Measurements from ENCODE around the gene NDN.
"Not testable (repeated sequence)": the region's sequence is repeated elsewhere in the genome, so short reads cannot be mapped to it uniquely, and the experiment has no call there.

NDN gene

GRCh38 chr15:23687143-23687470 is at the start of gene NDN:
Gene NDN (minus strand): TSS chr15:23687305. CDS start chr15:23687217, 88 bp downstream.
- no peak for DNase-seq

DNA sequence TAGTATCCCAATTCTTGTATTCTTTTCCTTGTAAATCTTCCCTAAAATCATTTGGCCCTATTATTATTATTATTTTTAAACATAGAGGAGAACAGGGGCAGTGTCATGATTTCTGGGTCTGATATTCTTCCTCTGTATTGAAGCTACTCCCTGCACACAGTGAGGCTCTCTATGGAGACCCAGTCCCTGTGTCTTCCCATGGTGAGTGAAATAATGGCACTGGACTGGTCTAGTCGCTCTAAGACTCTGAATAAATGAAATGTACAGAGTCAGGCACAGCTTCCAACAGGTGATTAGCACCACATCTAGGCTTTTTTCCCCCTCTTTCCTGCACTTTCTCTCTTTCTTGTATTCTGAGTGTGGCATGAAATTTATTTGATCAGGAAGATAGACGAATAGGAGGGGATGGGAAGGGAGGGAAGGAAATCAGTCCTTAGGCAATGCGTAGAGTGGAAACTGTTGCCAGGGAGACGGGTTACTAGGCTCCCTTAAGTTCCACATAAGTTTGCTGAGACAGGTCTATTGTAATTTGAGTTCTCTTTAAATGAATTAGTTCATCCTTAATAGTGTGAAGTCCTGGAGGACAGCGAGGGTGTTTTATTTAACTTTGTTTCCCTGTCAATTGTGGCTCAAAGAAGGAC is 49.0 kb upstream of the NDN start:
- no peak for DNase-seq

- no peak for DNase-seq
These were observed 47.8 kb upstream of the NDN start for GRCh38 chr15:23734862-23735261.

DNA sequence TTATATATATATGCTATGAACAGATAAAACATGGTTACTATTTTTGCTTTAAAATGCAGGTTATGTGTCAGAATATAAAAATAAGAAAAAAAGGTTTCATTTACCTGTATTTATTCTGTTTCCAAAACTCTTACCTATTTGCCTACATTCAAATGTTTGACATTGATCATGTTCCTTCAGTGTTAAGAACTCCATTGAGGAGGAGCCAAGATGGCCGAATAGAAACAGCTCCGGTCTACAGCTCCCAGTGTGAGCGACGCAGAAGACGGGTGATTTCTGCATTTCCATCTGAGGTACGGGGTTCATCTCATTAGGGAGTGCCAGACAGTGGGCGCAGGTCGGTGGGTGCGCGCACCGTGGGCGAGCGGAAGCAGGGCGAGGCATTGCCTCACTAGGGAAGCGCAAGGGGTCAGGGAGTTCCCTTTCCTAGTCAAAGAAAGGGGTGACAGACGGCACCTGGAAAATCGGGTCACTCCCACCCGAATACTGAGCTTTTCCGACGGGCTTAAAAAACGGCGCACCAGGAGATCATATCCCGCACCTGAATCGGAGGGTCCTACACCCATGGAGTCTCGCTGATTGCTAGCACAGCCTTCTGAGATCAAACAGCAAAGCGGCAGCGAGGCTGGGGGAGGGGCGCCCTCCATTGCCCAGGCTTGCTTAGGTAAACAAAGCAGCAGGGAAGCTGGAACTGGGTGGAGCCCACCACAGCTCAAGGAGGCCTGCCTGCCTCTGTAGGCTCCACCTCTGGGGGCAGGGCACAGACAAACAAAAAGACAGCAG is 27.0 kb upstream of the NDN start:
- DNase-seq, result not testable (repeated sequence)

DNA sequence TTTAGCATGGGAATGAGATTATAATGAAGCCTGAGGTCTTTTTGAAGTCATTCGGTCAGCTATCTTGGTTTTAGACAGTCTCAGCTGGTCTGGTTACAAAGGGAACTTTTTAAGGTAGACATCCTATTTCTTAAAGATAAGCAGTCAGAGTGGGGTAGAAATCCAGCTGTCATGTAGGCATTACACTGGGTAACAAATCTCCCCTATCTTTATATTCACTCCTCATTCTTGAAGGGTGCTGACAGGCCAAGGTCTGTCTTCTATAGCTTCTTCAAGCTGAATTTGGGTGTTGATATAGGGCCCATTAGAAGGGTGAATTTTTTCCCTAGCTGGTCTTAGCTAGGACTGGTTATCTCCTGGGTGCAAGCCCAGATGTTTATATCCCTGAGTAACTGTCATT is 21.2 kb upstream of the NDN start:
- no peak for DNase-seq

GRCh38 chr15:23695282-23695681 is 8.2 kb upstream of the NDN start:
- no peak for DNase-seq

GRCh38 chr15:23694592-23694991 is 7.5 kb upstream of the NDN start:
- no peak for DNase-seq

GRCh38 chr15:23690450-23690852 is 3.3 kb upstream of the NDN start:
- no peak for DNase-seq

GRCh38 chr15:23690015-23690414 is 2.9 kb upstream of the NDN start:
- DNase-seq, result no peak

GRCh38 chr15:23686466-23687142 is 501 bp downstream of the NDN start:
- DNase-seq, result no peak

- no peak for DNase-seq
These were observed 15.6 kb downstream of the NDN start for GRCh38 chr15:23671481-23671880.

GRCh38 chr15:23670970-23671369 is 16.1 kb downstream of the NDN start:
- no peak for DNase-seq

DNA sequence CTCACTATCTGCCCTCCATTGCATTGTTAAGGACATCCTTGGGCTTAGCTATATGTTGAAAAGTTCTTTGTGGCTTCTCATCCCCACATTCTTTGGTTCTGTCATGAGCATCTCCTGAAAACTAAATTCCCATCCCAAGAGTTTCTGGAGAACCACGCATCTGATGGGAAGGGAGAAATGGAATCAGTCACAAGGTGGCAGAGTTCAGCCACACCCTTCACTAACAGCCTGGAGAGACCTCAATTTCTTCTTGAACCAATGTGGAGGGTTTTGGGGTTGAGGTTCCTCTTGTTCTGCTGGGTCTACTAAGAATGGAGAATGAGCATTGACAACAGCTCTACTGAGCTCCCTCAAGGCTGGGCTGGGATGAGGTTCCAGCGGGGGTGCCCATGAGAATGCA is 23.9 kb downstream of the NDN start:
- no peak for DNase-seq

DNA sequence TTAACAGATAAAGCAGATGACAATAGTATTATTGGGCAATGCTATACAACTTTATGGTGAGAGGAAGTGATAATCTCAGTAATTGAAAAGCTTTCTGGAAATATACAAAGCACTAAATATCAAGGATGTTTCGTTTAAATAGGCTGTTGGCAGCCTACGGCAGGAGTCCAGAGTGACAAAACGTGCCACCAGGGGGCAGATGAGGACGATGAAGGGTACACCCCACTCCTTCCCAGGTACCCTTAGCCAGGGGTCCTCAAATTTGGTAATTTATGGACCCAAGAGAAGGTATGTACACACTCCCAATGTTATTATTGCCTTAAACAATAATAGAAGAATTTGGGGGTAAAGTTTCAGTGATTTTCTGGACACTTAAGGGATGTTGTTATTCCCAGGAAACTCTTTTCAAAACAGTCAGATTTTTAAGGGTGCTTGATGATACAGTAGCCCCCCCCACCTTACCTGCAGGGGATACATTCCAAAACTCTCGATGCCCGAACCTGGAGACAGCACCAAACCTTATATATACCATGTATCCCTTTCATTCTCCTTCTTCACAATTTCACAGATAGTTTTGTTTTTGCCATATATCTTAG is 38.1 kb downstream of the NDN start:
- no peak for DNase-seq

GRCh38 chr15:23647421-23648370 is 39.4 kb downstream of the NDN start, which contains the start of gene MAGEL2:
Gene MAGEL2 (minus strand): TSS chr15:23647867. CDS start chr15:23647742, 125 bp downstream.
- DNase-seq, result no peak

DNA sequence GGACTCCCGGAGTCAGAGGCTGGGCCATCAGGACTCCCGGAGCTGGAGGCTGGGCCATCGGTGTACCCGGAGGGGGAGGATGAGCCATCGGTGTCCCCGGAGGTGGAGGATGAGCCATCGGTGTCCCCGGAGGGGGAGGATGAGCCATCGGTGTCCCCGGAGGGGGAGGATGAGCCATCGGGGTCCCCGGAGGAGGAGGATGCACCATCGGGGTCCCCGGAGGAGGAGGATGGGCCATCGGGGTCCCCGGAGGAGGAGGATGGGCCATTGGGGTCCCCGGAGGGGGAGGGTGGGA is 40.2 kb downstream of the NDN start:
- DNase-seq, result no peak

- DNase-seq, result no peak
These were observed 40.7 kb downstream of the NDN start for GRCh38 chr15:23646165-23647000.

DNA sequence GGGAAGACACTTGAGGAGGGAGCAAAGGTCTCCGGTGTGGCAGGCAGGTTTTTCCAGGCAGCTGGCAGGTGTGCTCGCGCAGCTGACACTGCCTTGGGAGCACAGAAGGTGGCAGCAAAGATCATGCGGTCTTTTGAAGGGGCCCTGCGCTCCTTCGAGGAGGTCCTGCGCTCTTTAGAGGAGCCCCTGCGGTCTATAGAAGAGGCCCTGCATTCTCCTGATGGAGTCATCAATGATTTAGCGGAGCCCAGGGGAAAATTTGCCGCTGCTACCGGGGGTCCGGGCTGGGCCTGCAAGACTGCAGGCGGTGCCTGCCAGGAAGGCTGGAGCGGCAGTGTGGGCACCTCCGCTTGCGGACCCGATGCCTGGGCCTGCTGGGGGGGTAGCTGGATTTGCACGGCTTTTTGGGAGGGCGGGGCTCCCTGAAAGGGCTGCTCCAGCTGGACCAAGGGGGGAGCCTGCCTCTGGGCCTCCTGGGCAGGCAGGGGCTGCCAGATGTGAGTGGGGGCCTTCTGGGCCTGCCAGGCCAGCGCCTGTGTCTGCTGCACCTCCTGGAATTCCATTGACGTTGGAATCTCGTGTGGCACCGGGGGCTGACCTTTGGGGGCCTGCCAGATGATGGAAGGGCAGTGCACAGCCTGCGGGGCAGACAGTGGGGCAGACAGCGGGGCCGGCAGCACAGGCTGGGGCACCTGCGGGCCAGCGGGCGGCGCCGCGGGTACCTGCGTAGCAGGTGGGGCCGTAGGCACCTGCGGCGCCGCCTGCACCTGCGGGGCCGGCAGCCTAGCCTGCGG is 41.5 kb downstream of the NDN start:
- no peak for DNase-seq

DNA sequence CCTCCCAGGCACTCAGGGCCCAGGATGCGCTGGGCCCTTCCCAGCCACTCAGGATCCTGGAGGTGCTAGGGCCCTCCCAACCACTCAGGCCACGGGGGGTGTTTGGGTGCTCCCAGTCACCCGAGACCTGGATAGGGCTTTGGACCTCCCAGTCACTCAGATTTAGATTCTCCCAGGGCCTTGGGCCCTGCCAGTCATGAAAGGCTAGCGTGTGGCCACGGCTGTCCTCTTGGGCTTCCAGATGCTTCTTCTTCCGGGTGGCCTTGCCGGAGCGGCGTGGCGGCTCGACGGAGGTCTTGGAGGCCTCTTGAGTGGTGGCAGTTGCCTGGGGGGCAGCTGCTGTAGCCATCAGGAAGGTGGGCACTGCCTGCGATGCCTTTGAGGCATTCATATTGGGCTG is 42.3 kb downstream of the NDN start:
- DNase-seq, result no peak

DNA sequence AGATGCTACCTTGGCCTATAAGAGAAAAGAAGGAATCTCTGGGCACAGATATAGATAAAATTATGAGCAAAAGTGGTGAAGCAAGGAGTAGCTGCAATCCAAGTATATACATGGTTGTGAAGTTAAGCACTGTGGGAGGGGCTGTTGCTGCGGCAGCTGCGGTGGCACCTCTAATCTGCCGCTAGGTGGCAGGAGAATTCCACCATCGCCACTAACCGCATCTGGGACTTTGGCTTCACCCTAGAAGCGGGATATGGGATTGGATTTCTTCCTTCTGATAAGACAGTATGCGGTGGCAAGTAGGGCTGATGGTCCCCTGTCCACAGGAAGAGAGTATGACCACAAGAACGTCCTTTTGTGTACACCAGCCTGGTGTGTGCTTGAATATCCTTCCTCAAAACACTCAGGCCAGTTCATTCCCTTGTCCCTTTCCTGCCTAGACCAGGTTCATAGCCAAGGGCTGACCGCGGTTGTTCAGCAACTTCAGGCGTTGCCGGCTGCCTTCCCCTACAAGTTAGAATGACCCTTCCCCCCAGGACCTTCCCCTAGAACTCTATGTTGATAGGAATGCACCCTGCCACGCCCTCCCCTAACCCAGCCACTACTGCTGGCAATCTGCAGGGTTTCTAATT is 44.6 kb downstream of the NDN start:
- DNase-seq, result peak; percentile 70

Measured in activated effector memory CD4-positive, alpha-beta T cell treated with anti-CD3 and anti-CD28 coated beads, Interleukin-2, amount 50 U/mL, for 16 hours (primary cell).